ENCODE results near the gene TMEM154.

DNA sequence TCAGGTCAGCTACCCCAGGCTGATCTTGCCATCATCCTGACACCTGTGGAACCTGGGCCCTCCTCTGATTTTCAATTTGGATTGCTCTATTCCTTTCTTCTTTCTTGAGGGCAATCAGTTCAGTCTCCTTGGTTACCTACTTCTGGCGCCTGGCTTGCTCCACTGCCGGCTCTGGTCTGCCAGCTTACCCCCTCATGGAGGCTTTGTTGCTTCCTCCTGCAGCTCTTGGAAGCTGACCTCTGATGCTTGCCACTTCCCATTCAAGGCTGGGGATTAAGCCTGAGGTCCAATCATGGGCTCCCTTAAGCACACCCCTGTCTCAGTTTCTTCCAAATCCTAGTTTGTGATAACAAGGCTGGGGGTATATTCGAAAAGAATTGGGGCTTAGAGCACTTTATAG, 5.4 kb downstream of the TMEM154 start:
- no peak for TF ChIP-seq PATZ1 (CRISPR knock-in tag; IDR thresholded peaks at IDR 0.05; ENCODE audit: borderline replicate concordance)
- TF ChIP-seq ZFP3 (CRISPR knock-in tag; IDR thresholded peaks at IDR 0.05) = no peak
- TF ChIP-seq, protein P1, sequence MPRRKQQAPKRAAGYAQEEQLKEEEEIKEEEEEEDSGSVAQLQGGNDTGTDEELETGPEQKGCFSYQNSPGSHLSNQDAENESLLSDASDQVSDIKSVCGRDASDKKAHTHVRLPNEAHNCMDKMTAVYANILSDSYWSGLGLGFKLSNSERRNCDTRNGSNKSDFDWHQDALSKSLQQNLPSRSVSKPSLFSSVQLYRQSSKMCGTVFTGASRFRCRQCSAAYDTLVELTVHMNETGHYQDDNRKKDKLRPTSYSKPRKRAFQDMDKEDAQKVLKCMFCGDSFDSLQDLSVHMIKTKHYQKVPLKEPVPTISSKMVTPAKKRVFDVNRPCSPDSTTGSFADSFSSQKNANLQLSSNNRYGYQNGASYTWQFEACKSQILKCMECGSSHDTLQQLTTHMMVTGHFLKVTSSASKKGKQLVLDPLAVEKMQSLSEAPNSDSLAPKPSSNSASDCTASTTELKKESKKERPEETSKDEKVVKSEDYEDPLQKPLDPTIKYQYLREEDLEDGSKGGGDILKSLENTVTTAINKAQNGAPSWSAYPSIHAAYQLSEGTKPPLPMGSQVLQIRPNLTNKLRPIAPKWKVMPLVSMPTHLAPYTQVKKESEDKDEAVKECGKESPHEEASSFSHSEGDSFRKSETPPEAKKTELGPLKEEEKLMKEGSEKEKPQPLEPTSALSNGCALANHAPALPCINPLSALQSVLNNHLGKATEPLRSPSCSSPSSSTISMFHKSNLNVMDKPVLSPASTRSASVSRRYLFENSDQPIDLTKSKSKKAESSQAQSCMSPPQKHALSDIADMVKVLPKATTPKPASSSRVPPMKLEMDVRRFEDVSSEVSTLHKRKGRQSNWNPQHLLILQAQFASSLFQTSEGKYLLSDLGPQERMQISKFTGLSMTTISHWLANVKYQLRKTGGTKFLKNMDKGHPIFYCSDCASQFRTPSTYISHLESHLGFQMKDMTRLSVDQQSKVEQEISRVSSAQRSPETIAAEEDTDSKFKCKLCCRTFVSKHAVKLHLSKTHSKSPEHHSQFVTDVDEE (CRISPR knock-in tag; IDR thresholded peaks at IDR 0.05) = no peak
- TF ChIP-seq POU6F1 (CRISPR knock-in tag; IDR thresholded peaks at IDR 0.05; ENCODE audit: borderline replicate concordance, low read depth) = no peak
- TF ChIP-seq RARB (CRISPR knock-in tag; IDR thresholded peaks at IDR 0.05) = no peak
- no peak for TF ChIP-seq ISL1 (CRISPR knock-in tag; IDR thresholded peaks at IDR 0.05)
